ENCODE data around the gene NEMF.
A peak's percentile ranks its signal among the peaks of the same experiment; 100 is the strongest.
"Not testable (repeated sequence)": the region's sequence is repeated elsewhere in the genome, so short reads cannot be mapped to it uniquely, and the experiment has no call there.

Gene NEMF, protein sequence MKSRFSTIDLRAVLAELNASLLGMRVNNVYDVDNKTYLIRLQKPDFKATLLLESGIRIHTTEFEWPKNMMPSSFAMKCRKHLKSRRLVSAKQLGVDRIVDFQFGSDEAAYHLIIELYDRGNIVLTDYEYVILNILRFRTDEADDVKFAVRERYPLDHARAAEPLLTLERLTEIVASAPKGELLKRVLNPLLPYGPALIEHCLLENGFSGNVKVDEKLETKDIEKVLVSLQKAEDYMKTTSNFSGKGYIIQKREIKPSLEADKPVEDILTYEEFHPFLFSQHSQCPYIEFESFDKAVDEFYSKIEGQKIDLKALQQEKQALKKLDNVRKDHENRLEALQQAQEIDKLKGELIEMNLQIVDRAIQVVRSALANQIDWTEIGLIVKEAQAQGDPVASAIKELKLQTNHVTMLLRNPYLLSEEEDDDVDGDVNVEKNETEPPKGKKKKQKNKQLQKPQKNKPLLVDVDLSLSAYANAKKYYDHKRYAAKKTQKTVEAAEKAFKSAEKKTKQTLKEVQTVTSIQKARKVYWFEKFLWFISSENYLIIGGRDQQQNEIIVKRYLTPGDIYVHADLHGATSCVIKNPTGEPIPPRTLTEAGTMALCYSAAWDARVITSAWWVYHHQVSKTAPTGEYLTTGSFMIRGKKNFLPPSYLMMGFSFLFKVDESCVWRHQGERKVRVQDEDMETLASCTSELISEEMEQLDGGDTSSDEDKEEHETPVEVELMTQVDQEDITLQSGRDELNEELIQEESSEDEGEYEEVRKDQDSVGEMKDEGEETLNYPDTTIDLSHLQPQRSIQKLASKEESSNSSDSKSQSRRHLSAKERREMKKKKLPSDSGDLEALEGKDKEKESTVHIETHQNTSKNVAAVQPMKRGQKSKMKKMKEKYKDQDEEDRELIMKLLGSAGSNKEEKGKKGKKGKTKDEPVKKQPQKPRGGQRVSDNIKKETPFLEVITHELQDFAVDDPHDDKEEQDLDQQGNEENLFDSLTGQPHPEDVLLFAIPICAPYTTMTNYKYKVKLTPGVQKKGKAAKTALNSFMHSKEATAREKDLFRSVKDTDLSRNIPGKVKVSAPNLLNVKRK

DNA sequence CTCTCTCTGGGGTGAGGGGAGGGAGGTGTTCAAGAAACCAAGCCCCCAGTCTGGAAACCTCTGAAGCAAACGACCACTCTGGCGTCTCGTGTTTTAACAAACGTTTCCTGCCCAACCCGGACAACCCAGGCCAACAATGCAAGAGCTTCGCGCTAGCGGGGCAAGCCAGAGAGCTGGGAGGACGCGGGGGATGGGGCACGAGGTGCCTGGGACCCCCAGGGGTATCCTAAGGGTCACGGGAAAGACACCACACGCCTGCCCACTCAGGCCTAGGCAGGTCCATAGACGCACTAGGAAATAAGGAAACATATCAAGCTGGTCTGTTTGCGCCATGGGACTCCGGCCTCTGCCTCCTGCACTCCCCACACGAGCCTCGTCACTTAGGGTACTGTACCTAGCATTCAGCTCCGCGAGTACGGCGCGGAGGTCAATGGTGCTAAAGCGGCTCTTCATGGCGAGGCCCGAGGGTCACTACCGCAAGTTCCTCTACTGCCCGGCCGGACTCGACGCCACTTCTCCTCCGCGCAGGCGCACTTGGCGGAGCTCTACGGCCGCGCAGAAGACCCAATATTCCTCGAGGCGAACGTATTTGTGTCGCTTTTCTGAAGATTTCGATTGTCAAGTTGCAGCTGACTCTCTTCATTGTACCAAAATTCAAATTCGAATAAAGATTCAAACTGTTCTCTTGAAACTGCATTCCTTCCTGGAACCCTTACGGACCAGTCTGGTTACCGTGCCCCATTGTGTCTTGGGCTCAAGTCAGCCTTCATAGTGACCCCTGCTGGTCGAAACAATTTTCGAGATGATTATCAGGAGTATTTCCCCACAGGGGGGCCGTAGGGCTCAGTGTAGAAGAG is at the start of gene NEMF:
NEMF (minus strand) TSS at position 488 of the 857 bp plus-strand sequence; CDS start at position 453, 35 bp downstream.
- DNase-seq (ENCODE audit: low read depth) = peak; percentile 83

DNA sequence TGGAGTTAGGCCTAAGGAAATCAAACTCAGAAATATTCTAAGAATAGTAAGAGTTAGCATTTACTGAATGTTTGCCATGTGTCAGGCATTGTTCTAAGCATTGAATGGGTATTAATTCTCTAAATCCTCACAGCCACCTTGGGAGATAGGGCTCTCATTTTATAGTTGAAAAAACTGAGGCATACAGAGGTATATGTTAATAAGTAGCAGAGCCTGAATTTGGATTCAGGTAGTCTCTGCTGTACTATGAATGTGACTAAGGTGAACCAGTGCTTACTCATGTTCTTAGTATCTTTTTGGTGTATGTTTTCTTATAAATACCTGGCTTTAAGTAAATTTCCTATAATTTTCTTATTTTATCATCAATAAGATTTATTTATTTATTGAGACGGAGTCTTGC is 48.4 kb upstream of the NEMF start:
- DNase-seq (ENCODE audit: low read depth) = no peak

DNA sequence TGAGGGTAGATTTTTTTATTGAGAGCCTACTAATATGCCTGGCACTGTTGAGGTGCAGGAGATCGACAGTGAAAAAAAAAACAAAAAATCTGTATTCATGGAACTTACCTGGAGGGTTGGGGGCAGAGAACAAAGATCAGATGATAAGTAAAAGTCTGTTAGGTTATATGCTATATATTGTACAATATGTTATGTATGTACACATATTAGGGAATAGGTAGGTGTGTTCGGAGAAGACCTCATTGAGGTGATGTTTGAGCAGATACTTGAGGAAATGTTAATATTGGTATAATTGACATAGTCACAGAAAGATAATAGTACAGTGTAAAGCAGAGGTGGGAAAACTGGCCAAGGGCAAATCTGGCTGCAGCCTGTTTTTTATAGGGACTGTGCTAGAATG is 45.9 kb upstream of the NEMF start:
- DNase-seq (ENCODE audit: low read depth) = no peak

DNA sequence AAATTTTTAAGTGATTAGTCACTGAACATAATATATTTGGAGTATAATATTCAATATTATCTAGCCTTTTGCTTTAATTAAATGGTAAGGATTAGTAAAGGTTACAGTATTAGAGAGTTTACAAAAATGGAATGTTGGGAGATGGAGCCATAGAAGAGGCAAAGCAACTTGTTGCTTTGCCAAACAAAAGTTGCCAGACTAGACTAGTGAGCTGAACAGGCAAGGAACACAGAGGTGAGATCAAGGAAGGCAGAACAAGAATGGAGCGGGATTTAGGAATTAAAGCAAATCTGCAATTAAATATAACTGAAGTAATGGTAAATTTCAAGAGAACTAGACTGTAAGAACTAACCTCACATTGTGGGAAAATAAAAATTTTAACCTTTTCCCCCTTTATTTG is 45.4 kb upstream of the NEMF start:
- no peak for DNase-seq (ENCODE audit: low read depth)

DNA sequence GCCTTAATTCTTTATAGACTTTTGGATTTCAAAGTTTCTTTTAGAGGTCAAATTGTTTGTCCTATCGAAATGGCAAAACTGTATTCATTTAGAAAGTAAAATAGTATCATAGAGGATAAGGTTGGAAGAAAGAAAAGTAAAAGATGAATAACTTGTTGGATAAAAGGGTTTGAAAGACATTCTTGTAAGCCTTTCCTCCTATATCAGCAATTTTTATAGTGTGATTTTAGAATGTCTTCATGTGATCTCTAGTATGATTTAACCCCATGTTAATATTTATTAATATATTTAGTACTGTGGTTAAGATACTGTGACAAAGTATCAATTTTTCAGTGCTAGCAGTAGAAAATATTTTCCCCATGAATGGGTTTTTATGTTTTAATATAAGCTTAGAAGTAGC is 44.8 kb upstream of the NEMF start:
- DNase-seq (ENCODE audit: low read depth) = no peak

DNA sequence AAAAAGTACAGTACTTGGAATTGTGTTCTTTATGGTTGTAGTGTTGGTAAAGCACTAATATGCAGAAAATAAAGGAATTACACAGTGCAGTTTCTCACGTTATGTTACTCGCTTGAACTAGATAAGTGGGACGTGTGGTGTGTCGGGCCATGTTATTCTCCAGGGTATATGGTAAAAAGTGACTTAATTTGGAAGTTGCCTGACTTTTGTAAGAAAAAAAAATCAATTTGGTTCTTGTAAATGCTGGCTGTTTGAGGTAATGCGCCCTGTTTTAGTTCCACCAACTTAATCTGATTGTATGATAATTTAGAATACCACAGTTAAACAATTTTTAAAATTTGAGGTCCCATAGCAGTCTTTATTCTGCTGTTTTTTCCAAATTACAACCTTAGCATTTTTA is 44.4 kb upstream of the NEMF start:
- no peak for DNase-seq (ENCODE audit: low read depth)

DNA sequence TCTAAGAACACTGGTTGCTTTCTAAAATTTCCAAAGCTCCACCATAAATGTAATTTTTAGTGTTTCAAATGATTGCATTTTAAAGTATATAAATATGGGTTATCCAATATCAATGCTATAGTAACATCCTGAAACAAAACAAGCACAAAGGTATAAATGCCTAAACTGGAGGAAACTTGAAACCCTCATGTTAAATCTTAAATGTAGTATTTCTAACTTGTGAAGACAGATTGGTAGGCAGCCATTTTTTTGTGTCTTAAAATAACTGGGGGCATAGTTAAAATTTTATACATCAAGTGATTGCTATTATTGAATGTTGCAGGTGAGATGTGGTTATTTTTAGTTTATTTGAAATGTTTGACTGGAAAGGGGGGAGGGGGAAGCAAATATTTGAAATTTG is 43.7 kb upstream of the NEMF start:
- DNase-seq (ENCODE audit: low read depth) = not testable (repeated sequence)

DNA sequence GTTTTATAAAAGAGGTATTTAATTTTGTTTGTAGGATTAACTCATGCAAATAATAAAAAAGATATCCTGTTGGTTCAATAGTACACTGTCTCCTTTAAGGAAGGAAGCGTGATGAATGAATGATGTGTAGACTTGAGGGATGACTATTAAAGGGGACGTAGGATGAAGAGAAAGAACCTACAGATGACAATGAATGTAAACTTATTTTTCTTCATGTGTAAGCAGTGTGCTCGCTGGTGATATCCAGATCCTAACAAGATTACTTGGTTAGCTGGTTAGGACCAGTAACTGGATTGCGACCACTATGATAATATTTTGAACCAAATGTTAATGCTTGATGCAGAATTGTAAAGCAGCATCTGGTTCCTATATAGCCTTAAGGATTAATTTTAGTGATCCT is 42.9 kb upstream of the NEMF start:
- DNase-seq (ENCODE audit: low read depth) = no peak

DNA sequence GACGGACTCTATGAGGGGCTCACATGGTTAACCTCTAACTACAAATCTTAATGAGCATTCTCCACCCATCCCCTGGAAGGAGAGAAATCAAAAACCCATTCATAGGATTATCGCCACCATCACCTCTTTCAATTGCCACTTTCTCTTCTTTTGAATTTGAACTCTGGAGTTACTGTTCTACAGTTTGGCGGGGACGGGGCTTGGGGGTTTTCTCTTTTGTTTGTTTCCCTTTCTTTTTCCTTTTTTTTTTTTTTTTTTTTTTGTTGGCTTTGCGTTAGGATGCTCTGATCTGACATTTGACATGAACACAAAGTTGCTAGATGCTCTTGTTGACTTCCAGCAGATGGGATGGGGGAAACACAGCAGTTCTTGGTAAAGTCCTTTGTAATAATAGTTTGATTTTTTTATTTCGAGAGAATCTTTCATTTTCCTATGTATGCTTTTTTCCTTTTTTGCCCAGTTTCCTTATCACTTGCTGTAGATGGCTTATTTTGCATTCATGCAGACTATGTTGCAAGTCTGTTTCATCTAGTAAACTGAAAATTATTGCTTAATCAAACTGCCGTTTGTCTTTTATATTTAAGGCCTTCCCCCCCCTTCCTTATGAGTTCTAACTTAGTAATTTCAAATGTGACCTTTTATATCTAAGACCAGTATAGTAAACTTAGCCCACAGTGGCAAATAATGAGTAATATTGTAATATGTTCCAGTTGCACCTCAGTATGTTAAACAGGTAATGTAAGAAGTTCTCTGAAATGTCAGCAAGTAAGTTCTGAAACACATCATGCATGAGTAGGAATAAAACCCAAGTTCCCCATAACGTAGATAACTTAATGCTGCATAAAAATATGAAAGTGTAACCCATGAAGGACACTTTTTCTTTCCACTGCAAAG is 41.9 kb upstream of the NEMF start:
- not testable (repeated sequence) for DNase-seq (ENCODE audit: low read depth)

DNA sequence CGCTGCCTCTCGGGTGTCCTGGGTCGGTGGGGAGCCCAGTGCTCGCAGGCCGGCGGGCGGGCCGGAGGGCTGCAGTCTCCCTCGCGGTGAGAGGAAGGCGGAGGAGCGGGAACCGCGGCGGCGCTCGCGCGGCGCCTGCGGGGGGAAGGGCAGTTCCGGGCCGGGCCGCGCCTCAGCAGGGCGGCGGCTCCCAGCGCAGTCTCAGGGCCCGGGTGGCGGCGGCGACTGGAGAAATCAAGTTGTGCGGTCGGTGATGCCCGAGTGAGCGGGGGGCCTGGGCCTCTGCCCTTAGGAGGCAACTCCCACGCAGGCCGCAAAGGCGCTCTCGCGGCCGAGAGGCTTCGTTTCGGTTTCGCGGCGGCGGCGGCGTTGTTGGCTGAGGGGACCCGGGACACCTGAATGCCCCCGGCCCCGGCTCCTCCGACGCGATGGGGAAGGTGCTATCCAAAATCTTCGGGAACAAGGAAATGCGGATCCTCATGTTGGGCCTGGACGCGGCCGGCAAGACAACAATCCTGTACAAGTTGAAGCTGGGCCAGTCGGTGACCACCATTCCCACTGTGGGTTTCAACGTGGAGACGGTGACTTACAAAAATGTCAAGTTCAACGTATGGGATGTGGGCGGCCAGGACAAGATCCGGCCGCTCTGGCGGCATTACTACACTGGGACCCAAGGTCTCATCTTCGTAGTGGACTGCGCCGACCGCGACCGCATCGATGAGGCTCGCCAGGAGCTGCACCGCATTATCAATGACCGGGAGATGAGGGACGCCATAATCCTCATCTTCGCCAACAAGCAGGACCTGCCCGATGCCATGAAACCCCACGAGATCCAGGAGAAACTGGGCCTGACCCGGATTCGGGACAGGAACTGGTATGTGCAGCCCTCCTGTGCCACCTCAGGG is 41.0 kb upstream of the NEMF start:
- DNase-seq (ENCODE audit: low read depth) = peak; percentile 37

DNA sequence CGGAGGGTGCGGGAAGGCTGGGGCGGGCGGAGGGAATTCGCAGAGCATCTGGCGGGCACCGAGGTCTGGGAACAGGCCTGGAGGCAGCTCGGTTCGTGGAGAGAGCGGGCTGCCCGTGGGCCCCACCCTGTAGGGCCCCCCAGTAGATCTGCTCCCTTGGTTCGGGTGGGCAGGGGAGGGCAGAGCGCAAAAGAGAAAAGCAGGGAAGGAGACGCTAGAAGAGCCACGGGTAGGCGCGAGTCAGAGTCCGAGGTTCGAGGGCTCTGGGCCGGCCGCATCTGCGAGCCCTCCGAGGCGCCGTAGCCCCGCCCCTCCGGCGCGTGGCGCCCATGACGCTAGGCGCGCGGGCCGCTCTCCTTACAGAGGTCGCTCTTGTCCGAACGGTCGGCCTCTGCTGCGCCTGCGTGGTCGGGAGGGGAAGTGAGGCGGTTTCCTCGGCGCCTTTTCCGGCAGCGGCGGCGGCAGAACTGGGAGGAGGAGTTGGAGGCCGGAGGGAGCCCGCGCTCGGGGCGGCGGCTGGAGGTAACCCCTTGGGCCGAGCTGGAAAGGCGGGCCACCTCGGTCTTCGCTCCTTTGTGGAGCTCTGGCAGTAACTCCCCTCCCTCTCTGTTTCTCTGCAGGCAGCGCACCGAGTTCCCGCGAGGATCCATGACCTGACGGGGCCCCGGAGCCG is 40.2 kb upstream of the NEMF start, which contains the start of gene ARF6:
ARF6 (plus strand) TSS at position 447 of the 673 bp plus-strand sequence. CDS start 655 bp downstream, outside the sequence.
- DNase-seq (ENCODE audit: low read depth) = peak; percentile 98

DNA sequence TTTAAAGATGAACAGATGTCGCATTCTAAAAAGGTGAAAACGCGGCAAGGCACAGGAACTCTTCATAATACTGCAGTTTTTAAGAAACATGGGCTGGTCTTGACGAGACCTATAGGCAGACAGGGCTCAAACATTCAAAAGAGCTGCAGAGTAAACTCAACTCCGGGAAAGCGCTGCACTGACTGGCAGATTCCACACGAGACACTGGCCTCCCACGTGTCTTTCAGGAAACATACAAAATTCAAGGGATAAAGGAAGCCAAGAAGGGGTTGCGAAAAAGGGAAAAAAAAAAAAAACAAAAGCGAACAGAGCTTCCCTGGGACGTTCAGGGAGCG is 39.7 kb upstream of the NEMF start:
- peak; percentile 88 for DNase-seq (ENCODE audit: low read depth)

DNA sequence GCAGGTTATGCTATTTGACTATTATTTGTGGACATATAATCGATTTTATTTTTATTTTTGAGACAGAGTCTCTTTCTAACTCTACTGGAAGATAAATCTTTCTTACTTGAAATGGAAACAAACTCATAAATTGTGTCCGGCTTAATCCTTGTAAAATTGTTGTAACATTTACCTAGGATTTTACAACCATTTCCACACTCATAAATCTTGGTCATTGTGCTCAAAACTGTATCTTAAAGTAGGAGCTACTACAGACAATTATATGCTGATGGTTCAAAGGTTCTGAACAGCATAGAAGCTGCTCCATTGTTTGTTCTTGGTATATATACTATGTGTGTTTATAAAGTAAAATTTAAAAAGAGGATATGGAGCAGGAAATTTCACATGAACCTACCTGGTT is 35.7 kb upstream of the NEMF start:
- DNase-seq (ENCODE audit: low read depth) = no peak

DNA sequence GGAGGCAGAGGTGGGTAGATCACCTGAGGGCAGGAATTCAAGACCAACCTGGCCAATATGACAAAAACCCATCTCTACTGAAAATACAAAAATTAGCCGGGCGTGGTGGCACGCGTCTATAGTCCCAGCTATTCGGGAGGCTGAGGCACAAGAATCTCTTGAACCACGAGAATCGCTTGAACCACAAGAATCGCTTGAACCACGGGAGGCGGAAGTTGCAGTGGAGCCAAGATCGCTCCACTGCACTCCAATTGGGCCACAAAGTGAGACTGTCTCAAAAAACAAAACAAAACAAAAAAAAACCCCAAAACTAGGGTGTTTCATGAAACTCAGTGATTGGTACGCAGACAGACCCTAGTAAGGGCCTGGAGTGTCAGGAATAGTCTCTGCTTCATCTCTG is 33.9 kb upstream of the NEMF start:
- DNase-seq (ENCODE audit: low read depth) = no peak

DNA sequence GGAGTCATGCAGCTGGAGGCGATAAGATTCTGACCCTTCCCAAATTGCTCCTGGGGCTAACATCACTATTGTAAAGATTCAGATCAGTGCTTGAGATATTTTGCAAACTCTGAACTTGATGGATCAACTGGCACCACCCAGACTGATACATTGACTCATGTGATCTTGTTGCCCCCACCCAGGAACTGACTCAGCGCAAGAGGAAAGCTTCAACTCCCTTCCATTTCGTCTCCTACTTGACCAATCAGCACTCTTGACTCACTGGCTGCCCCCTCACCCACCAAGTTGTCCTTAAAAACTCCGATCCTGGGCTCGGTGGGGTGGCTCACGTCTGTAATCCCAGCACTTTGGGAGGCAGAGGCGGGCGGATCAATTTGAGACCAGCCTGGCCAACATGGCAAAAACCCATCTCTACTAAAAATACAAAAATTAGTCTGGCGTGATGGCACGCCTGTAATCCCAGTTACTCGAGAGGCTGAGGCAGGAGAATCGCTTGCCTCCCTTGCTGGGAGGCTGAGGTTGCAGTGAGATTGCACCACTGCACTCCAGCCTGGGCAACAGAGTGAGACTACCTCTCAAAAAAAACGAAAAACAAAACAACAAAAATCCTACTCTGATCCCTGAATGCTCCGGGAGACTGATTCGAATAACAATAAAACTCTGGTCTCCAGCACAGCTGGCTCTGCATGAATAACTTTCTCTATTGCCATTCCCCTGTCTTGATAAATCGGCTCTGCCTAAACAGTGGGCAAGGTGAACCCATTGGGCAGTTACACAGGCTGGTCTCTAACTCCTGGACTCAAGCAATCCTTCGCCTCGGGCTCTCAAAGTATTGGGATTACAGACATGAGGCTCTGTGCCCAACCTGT is 30.5 kb upstream of the NEMF start:
- no peak for DNase-seq (ENCODE audit: low read depth)

DNA sequence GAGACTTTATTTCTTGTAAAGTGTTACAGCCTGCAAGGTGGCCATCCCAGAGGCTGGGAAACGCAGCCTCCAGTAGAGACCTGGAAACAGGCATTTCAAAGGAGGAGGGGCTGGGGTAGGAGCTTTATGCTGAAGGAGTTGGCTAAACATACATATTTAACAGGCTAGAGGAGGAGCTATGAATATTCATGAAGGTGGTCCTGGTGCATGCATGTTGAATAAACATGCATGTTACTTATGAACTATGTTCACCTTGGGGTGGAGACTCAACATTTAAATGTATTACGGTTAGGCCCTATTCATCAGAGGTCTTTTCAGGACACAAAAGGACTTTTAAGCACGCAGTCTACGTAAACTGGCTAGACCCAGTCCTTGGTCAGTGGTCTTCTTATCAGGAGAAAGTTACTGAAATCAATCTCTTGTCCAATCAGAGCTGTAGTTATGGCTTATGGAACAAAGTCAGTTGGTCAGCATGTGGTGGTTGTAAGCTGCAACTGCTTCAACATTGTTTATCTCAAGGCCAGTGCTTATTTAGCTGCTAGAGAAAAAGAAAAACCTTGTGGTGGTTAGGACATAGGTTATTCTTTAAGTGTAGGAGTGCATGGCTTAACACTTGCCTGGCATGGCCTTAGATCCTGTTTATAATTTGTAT is 28.9 kb upstream of the NEMF start:
- DNase-seq (ENCODE audit: low read depth) = no peak

DNA sequence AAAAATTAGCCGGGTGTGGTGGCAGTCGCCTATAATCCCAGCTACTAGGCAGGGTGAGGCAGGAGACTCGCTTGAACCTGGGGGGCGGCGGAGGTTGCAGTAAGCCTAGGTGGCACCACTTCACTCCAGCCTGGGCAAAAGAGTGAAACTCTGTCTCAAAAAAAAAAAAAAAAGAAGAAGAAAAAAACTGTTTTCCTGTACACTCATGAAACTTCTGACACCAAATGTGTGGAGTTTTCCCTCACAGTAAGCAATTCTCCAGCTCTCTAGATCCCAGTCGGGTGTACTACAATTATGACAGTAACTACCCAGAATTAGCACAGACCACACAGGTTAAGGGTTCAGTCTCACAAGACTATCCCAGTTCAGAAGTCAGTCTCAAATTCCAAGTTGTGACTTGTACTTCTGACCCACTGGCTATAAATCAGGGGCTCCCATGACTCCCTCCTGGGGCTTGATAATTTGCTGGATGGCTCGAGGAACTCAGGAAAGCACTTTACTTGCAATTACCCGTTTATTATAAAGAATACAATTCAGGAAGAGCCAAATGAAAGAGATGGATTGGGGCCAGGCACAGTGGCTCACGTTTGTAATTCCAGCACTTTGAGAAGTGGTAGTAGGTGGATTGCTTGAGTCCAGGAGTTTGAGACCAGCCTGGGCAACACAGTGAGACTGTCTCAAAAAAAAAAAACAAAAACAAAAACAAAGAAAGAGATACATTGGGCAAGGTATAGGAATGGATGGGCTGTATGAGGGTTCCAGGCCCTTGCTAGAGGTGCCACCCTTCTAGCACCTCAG is 27.9 kb upstream of the NEMF start:
- DNase-seq (ENCODE audit: low read depth) = no peak

Measured in fibroblast of gingiva (primary cell).